Chondrocyte (in vitro differentiated cells): Measurements from ENCODE around the gene PRMT3. TPM values are rescaled to one million over a fixed set of nuclear protein-coding genes. Genes with fewer than 3 reads are reported as not detected.
A peak's percentile ranks its signal among the peaks of the same experiment; 100 is the strongest.

Source experiments
- DNase-seq: peaks from one replicate; pipeline ENCODE4 v3.0.0; 2021; ENCODE audit warnings: mixed read lengths, low spot score
- H3K27ac Mint-ChIP-seq: one replicate; pipeline ENCODE4 v1.8.0; 2021; ENCODE audit warnings: mild to moderate bottlenecking, moderate library complexity, mixed read lengths; ENCODE audit not compliant: unreplicated experiment
- H3K27me3 Mint-ChIP-seq: 2 replicates; pipeline ENCODE4 v1.8.0; 2021; ENCODE audit warnings: low read depth, mixed read lengths
- H3K36me3 Mint-ChIP-seq: 2 replicates; pipeline ENCODE4 v1.8.0; 2021; ENCODE audit warnings: low read depth, mixed read lengths
- H3K4me1 Mint-ChIP-seq: 2 replicates; pipeline ENCODE4 v1.8.0; 2021; ENCODE audit warnings: low read depth, mild to moderate bottlenecking, mixed read lengths
- H3K4me3 Mint-ChIP-seq: one replicate; pipeline ENCODE4 v1.8.0; 2021; ENCODE audit warnings: mild to moderate bottlenecking, moderate library complexity, mixed read lengths; ENCODE audit not compliant: unreplicated experiment
- H3K9me3 Mint-ChIP-seq: 2 replicates; pipeline ENCODE4 v1.8.0; 2021; ENCODE audit warnings: low read depth, mixed read lengths
- CTCF ChIP-seq: fragments of 200-600 bp; sonication (generic); IDR thresholded peaks from 2 replicates; pipeline ENCODE4 v1.5.0; 2021; ENCODE audit warnings: antibody characterized with exemption, mild to moderate bottlenecking, moderate library complexity
- total RNA-seq: library from RNA; stranded (reverse); gene quantifications from 3 replicates; pipeline ENCODE4 v1.2.1, GENCODE V29; 2021

Gene PRMT3
- total RNA-seq, 1 donor from 2014 or later: 10.6 TPM

- Mint-ChIP-seq H3K9me3 (no peaks in the 10 kb centered on the region), H3K27ac (no peak overlapping the region), H3K4me1 (peaks cover 10% of the 10 kb centered on the region), H3K4me3 (no peak overlapping the region), H3K36me3 (no peaks in the 10 kb centered on the region), H3K27me3 (no peaks in the 10 kb centered on the region)
- DNase-seq: no peak
- TF ChIP-seq CTCF: peak; percentile 95
These were observed 33.6 kb upstream of the PRMT3 start for GRCh38 chr11:20353829-20354434.

GRCh38 chr11:20355221-20356219 lies 32.0 kb upstream of the PRMT3 start:
- Mint-ChIP-seq H3K27me3 (no peaks in the 10 kb centered on the region), H3K36me3 (no peaks in the 10 kb centered on the region), H3K9me3 (no peaks in the 10 kb centered on the region), H3K4me1 (peaks cover 10% of the 10 kb centered on the region), H3K4me3 (no peak overlapping the region), H3K27ac (no peak overlapping the region)
- DNase-seq: no peak
- peak; percentile 82 for TF ChIP-seq CTCF

GRCh38 chr11:20357150-20357549 lies 30.4 kb upstream of the PRMT3 start:
- H3K27ac Mint-ChIP-seq: no peak overlapping the region
- no peak overlapping the region for H3K4me3 Mint-ChIP-seq
- peaks cover 5% of the 10 kb centered on the region for H3K4me1 Mint-ChIP-seq
- H3K36me3 Mint-ChIP-seq: no peaks in the 10 kb centered on the region
- no peaks in the 10 kb centered on the region for H3K27me3 Mint-ChIP-seq
- TF ChIP-seq CTCF: no peak
- DNase-seq: no peak
- no peaks in the 10 kb centered on the region for H3K9me3 Mint-ChIP-seq

GRCh38 chr11:20360650-20361049 lies 26.9 kb upstream of the PRMT3 start:
- no peak for DNase-seq
- Mint-ChIP-seq H3K27me3 (no peaks in the 10 kb centered on the region), H3K4me3 (no peak overlapping the region), H3K36me3 (no peaks in the 10 kb centered on the region), H3K4me1 (peaks cover 26% of the 10 kb centered on the region), H3K9me3 (no peaks in the 10 kb centered on the region), H3K27ac (no peak overlapping the region)
- TF ChIP-seq CTCF: no peak

GRCh38 chr11:20362481-20362880 lies 25.0 kb upstream of the PRMT3 start:
- no peak overlapping the region for H3K4me3 Mint-ChIP-seq
- peaks cover 41% of the 10 kb centered on the region for H3K4me1 Mint-ChIP-seq

More at GRCh38 chr11:20362481-20362880, 25.0 kb upstream of the PRMT3 start:
- Mint-ChIP-seq H3K9me3 (no peaks in the 10 kb centered on the region), H3K27me3 (no peaks in the 10 kb centered on the region), H3K27ac (no peak overlapping the region), H3K36me3 (no peaks in the 10 kb centered on the region)
- TF ChIP-seq CTCF: no peak
- DNase-seq: no peak
